Kasumi-1 (cell line): Measurements from ENCODE around the gene MATR3.

Experiments
- DNase-seq, 2 experiments: peaks; one replicate each; lab custom pipeline; 2025; lab: John Stamatoyannopoulos, UW

The MATR3 gene

DNA sequence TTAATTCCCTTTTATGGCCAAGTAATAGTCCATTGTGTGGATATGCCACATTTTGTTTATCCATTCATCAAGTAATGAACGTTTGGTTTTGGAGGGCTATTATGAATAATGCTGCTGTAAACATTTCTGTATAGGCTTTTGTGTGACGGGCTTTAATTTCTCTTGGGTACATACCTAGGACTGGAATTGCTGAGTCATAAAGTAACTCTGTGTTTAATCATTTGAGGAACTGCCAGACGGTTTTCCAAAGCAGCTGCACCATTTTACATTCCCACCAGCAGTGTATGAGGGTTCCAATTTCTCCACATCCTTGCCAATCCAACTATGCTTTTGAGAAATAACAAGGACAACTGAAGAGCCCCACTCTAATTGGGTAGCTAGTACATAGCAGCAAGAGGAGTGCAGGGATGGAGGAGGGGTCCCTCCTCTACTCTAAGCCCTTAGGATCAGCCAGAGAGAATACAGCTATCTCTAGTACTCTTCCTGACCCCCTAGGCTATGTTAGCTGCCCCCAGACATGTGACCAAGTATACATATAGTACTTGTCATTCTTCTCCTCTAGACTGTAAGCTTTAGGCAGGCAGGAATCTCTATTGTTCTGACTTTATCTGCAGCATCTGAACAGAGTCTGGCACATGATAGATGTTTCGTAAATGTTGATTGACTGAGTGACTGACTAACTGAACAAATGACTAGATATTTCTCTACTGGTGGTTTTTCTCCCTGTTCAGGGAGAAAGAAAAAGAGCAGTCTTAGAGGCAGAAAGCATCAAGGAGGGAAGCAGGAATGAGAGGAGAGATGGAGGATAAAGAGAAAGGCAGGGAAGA is 22.1 kb upstream of the MATR3 start:
- DNase-seq, result peak in 1 of 2 experiments; percentile 22

DNA sequence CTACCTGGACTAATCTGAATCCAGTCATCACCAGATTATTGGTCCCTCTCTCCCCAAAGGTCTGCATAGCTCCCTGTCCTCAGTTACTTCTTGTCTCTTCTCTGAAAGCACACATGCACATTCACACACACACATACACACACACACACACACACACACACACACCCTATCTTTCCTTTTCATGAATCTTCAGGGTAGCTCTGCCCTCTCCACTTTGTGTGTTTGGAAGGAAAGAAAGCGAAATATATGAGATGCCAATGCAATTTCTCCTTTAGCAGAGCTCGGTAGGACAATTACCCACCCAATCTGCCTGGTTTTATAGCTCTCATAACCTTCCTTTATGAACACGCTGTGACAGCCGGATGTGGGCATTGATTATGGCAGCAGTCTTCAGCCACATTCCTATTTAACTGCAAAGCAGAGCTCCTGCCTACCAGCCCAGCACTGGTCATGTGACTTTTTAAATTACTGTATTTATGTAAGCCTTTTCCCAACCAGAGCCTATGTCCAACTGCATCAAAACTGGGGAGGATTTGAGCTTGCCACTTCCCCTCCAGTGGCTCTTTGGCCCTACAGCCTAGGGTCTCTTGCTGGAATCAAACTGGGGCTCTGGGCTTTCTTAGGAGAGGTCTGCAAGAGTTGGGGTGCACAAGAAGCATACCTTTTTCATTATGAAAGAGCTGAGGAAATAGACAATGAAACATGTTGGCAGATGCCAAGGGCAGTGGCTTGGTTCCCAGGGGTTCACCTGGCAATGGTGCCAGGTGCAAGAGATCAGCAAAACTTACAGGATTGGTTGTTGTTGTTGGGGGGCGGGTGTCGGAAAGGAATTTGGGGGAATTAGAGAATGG is 20.8 kb upstream of the MATR3 start:
- DNase-seq, result peak; percentile 83 to 89

DNA sequence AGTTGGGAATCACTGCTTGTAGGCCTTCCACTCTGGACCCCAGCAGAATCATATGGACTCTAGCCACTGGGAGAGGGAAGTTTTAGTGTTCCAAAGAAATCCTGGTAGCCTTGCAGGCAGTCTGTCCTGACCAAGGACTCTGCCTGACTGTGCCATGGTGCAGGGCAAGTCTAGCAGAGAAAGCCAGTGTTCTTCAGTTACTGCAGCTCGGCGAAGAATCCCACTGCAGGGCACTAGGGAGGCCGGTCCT is 20.3 kb upstream of the MATR3 start:
- no peak for DNase-seq

DNA sequence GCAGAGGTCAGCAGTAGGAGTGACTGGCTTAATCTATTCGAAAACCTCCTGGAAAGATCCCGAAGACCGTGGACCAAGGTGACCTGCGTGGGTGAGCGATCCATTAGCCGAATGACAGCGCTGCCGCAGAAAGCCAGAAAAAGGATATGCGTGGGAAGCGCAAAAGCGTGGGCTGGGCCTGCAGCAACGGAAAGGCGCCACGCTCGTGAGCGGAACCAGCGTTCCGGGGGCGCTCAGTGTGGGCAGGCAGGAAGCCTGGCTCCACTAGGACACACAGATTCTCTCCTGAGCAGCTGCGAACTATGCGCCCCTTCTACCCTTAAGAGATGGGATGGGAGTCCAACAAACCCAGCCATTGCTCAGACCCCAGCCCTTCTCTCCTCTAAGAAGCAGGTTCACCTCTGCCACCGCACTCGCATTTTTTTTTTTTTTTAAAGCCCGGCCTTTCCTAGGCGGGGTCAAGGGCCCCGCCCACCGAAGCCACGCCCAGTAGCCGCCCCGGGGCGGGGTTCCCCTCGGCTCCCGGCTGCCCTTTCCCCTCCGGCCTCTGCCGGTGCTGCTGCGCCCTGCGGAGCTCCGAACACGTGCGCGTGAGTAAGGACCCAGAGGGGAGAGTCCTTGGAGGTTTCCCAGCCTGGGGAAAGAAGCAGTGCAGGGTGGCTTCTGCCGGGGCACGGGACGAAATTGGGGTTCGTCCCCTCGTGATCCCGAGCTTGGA is 19.8 kb upstream of the MATR3 start:
- DNase-seq, result peak; percentile 77 to 87

DNA sequence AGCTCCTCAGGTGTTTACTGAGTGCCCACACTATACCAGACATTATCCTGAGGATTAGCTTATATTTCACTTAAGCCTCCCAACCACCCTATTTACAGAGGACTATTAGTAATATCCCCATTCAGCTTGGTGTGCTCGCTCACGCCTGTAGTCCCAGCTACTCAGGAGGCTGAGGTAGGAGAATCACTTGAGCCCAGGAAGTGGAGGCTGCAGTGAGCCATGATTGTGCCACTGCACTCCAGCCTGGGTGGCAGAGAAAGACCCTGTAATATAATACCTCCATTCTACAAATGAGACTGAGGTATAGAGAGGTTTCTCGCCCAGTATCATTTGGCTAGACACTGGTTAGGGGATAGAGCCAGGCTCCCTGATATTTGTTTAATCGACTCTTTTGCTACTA is 18.0 kb upstream of the MATR3 start:
- no peak for DNase-seq

DNA sequence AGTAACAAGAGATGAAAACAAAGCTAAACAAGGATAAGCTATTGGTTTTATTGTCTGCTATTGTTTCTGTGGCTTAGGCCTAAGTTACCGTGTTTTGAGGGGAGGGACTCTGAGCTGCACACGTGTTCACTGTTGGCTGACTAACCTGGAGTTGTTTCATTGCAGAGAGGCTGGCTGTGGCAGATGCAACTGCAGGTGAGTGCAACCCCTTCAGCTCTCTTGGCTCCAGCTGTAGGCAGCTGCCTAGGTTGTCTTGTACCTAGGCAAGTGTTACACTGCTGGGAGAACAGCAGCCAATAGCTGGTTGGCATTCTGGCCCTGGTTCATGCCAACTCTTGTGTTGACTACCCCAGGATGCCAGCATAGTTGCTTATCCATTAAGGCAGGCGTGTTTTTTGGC is 17.6 kb upstream of the MATR3 start:
- DNase-seq, result peak in 1 of 2 experiments; percentile 26

DNA sequence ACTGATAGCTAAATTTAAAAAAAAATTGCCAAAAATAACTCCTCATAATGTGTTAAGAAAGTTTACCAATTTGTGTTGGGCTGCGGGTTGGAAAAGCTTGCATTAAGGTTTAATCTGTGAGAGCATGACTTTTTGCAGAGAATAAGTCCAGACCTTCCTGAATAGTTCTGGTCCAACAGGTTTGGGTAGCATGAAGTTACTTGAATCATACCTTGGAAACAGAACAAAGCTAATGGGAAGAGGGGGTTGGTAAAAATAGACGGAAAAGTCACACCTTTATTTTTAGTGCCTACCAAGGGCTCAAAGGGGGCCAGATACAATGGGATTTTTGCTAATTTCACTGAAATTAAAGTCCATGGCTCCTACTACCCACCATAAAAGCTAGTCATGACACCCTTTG is 17.1 kb upstream of the MATR3 start:
- DNase-seq, result no peak

DNA sequence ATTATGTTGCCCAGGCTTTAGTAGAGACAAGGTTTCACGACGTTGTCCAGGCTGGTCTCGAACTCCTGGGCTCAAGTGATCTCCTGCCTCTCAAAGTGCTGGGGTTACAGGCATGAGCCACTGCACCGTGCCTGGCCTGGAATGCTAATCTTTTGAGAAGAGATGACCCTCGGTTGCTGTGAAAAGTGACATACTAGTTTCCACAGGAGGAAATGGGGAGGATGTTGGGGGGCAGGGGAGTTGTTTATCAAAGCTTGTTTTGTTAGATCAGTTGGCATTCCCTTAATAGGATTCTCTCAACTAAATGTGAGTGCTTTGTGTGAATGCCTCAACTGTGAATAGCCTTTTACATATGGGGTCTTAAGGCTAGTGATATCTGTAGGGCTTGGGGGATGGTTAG is 16.4 kb upstream of the MATR3 start:
- DNase-seq, result no peak

DNA sequence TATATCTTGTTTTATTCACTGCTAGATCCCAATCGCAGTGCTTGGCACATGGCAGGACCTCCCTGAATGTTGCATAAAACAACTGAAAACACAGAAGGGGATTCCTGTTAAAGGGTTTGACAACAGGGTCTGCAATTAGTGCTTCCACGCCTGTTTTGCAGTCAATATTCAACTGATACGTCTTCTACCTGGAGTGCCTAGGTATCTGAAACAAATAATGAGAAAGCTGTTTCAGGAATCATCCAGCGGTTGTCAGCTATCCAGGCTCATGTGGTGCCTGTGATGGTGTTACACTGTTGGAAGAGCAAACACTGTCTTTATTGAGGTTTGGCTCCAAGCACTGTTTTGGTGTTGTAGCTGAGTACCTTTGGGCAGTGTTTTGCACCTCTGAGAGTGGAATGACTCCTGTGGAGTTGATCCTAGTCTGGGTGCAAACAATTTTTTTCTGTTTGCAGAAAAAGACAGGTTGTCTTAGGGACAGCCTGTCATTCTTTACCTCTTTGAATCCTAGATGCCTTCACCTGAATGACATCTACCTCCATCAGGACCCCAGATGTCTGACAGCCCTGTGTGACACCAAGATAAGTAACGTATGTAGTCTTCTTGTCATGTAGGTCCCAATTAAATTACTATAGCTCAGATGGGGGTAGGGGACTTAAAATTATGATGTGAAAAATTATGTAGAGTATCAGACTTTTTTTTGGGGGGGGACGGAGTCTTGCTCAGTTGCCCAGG is 14.8 kb upstream of the MATR3 start:
- DNase-seq, result no peak

DNA sequence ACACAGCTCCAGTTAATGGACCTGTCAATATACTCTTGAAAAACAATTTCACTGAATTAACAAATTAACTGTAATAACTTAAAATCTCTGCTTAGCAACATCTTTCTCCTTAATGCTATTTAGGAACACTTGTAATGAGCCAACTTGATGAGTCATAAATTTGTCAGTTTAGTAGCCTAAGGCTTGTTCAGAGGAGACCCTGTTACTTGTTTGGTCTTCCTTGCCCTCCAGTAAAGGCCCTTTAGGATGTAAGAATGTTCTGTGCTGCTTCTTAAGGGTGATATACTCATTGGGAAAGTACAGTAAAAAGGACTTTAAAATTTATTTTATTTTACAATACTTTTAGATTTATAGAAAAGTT is 11.4 kb upstream of the MATR3 start:
- DNase-seq, result no peak

DNA sequence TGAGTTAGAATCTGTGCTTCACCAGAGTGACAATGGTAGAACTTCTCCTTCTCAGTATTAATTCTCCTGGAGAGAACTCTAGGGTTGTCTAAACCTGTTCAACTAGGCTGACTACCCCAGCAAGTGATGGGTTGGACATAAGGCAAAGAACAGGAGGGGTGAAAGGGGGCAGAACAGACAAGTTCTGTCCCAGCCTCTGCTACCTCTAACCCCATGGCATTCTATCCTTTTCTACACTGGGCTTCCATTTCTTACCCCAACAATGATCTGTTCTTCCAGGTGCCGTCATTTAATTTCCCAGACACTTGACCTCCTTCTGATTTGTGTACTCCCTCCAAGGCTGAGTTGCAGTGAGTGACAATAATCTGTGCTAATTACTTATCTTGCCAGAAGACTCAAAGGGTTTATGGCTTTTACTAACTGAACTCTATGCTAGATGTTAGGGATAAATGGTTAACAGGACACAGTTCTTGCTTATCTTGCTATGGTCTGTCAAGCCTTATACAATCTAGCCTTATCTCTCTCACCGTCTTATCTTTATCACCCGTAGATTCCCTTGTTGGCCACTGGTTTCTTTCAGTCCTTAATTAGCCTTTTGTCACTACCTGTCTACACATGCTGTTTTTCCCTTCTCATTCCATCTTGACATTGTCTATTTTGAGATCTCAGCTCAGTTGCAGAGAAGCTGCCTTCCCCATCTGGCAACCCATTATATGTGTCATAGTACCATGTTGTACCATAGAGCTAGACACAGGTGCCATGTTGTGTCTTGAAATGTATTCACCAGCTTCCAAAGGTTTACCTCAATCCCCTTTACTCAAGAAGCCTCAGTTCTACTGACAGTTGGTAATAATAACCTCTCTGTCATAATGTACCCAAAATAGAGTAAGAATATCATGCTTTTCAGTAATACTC is 10.0 kb upstream of the MATR3 start:
- DNase-seq, result no peak

DNA sequence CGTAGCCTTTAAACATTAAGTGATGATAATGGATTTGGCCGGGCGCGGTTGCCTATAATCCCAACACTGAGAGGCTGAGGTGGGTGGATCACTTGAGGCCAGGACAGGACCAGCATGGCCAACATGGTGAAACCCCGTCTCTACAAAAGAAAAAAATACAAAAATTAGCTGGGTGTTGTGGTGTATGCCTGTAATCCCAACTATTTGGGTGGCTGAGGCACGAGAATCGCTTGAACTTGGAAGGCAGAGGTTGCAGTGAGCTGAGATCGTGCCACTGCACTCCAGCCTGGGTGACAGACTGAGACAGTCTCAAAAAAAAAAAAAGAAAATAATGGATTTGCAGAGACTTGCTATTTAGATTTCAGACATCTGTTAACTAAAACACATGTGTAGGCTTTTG is 9.2 kb upstream of the MATR3 start:
- no peak for DNase-seq

DNA sequence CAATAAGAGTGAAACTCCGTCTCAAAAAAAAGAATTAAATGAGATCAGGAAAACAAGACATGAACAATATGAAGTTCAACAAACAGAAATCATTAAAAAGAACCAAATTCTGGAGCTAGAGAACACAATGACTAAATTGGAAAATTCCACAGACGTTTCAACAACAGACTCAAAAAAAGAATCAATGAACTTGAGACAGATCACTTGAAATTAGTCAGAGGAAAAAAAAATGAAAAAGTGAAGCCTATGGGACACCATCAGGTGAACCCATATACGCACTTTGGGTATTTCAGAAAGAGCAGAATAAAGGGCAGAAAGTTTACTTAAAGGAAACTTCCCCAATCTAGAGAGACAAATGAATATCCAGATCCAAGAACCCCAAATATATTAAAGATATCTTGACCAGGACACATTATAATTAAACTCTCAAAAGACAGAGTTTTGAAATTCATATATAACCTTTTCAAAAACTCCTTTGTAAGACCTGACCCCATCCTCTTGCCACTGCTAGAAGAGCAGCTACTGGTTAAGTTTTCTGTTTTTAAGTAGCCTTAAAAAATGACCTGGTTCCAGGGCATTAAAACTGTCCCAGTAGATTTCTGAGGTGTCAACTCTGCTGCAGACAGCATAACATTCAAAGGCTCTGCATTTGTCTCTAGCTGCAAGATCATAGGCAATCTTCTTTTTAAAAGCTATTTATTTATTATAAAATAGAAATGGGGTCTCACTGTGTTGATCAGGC is 7.7 kb upstream of the MATR3 start:
- no peak for DNase-seq

DNA sequence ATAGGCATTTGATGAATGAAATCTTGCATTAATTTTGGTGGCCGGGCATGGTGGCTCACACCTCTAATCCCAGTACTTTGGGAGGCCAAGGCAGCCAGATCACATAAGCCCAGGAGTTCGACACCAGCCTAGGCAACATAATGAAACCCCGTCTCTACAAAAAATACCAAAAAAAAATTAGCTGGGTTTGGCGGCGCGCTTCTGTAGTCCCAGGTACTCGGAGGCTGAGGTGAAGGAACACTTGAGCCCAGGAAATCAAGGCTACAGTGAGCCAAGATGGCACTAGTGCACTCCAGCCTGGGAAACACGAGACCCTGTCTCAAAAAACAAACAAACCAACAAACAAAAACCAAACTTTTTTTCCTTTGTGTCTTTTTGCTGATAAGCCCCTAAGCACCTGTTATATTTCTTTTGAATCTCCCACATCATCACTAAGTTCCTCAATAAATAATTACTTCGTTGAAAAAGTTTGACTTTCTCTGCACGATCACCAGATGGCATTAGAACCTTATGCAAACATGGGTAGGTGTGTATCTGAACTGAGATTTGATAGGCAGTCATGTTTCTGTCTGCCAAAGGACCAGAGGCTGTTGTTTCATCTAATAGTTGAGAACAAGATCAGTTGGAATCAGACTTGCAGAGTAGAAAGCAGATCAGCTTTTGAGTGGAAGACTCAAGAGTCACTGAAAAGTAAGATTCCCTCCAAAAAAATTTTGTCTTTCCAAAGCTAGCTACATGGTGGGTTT is 5.5 kb upstream of the MATR3 start:
- peak; percentile 31 to 39 for DNase-seq

DNA sequence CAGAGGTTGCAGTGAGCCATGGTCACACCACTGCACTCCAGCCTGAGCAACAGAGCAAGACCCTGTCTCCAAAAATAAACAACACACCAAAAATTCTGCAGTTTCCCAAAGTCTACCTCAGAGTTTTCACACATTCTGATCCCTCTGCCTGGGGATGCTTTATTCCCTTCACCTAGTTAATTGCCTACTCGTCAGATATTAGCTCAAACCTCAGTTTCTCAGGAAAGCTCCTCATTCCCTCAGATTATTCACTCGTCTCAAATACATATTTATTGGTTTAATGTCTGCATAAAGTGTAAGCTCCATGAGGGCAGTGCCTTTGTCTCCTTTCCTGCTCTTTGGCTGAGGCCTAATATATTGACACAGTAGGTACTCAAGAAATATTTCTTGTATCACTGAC is 2.5 kb upstream of the MATR3 start:
- DNase-seq, result no peak

DNA sequence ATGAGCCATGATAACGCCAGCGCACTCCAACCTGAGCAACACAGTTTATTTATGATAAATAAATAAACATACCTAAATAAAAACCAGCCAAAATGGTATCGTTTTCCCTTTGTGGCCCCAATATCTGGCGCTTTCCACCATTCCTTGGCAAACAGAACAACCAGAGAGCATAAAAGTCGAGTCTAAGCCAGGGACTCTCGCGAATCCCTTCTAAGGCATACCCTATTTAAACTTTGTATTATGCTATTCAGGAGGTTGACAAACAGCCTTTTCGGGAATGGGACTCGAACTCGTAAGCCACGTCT is 386 bp upstream of the MATR3 start:
- DNase-seq, result no peak

DNA sequence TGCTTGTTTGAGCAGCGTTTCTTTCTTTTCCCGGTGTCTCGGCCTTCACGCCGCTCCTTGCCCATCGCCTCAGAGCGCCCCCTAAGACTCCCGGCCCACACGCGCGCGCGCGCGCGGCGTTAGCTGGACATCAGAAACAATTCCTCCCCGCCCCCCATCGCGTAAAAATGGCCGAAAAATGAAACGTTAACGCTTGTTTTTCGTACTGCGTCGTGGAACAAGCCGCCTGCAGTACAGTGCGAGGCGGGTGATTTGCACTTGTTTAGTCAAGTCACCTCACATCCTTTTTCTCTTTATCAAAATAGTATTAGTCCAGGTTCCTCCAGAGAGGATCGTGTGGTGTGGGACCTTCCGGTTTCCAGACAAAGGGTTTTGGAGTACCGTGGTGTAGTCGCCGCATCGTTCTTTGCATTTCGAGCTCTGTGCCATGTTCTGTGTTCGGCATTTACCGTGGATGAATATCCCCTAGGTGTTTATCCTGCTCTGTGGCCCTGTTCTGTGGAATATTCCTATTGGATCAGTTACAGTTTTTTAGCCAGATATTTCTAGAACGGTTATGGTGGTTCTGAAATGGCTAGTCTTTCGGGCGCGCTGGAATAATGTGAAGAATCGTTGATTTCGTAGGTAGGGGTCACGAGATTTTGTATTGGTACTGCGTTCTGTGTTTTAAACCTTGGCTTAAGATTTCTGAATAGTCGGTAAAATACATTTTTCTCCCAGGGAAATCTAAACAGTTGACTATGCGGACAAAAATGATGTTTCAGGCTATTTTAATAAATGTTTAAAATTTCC is 1.0 kb downstream of the MATR3 start:
- DNase-seq, result peak; percentile 48 to 62

DNA sequence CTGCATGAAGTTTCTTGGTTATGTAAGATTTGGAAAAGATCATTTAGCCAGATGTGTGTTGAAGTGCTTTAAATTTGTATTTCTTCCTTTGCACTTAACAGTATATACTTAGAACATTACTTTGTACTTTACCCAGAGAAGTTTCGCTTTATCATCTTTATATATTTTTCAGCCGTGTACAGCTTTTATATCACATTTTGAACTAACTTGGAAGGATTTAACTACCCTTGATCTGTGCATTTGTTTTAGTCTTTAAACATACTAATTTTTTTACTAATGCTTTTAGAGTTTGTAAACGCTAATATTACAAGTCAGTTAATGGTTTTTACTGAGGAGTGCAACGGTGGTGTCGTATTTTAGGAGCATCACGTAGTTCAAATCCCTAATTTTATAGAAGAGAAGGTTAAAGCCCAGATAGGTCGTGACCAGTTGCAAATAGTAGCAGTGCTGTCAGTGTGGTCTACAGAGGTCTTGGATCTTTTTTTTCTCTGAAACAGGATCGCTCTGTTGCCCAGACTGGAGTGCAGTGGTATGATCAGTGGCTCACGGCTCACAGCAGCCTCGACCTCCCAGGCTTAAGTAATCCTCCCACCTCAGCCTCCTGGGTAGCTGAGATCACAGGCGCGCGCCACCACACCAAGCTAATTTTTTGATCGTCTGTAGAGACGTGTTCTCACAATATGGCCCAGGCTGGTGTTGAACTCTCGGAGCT is 2.0 kb downstream of the MATR3 start:
- DNase-seq, result peak; percentile 26 to 32

DNA sequence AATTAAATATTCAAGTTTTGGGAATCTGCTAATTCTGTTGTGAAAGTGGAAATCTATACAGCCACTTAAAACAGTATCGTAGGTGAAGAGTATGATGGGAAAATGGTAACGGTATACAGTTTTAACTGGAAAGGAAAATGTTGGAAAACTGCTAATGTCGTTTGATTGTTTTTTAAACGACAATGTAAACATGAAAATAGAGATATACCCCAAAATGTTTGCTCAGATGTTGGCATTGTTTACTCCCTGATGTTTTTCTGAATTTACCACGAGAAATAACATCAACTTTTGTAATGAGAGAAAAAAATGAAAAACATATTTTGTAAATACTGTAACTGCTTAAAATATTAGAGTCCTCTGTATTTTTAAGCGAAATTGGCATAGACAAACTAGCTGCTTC is 2.7 kb downstream of the MATR3 start:
- no peak for DNase-seq
